ENCODE measurements around the gene TMEM106B.
"Not testable (repeated sequence)": the region's sequence is repeated elsewhere in the genome, so short reads cannot be mapped to it uniquely, and the experiment has no call there.

Gene TMEM106B

DNA sequence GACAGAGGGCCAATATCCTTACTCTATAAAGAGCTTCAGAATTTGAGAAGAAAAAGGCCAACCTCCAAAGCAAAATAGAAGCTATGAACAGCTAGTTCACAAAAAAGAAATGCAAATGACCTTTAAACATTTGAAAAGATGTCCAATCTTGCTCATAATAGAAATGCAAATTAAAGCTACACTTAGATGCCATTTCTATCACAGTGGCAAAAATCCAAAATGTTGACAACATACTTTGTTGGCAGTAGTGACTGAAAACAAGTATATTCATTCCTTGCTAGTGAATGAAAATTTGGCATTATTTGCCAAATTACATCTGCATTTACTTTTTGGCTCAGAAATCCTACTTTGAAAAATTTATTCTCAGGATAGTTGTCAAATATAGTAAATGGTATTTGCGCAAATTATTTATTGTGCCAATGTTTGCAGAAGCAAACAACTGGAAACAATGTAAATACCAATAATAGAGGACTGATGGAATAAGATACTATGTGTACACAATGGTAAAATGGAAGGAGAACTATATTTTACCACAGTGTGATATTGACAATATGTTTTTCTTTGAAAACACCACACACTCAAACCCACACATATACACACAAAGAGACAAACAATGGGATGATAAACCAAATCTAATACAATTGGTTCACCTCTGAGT lies 9.4 kb downstream of the TMEM106B start:
- H3K27ac ChIP-seq: no peak overlapping the region
- TF ChIP-seq ZFX (IDR thresholded peaks at IDR 0.05): no peak
- TF ChIP-seq, protein P1, sequence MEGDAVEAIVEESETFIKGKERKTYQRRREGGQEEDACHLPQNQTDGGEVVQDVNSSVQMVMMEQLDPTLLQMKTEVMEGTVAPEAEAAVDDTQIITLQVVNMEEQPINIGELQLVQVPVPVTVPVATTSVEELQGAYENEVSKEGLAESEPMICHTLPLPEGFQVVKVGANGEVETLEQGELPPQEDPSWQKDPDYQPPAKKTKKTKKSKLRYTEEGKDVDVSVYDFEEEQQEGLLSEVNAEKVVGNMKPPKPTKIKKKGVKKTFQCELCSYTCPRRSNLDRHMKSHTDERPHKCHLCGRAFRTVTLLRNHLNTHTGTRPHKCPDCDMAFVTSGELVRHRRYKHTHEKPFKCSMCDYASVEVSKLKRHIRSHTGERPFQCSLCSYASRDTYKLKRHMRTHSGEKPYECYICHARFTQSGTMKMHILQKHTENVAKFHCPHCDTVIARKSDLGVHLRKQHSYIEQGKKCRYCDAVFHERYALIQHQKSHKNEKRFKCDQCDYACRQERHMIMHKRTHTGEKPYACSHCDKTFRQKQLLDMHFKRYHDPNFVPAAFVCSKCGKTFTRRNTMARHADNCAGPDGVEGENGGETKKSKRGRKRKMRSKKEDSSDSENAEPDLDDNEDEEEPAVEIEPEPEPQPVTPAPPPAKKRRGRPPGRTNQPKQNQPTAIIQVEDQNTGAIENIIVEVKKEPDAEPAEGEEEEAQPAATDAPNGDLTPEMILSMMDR (conservative IDR thresholded peaks at IDR 0.05): no peak

DNA sequence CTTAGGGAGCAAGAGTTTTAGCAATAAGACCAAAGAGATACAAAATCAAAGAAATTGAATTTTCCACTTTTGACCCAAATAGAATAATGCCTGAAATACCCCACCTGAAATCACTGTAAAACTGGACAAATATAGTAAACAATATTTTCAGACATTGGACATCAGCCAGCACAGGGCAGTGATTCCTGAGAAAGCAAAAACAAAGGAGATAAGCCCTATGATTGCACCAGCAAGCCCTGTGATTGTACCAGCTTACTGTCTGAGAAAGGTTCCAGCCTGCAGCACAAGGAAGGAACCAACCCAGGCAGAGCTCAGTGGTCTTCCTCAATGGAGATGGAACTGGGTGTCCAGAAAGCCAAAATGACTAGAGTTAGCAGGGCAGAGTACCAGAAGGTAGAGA lies 10.3 kb downstream of the TMEM106B start:
- H3K27ac ChIP-seq: no peak overlapping the region
- TF ChIP-seq ZFX (IDR thresholded peaks at IDR 0.05): no peak
- TF ChIP-seq, protein P1 (conservative IDR thresholded peaks at IDR 0.05): no peak

DNA sequence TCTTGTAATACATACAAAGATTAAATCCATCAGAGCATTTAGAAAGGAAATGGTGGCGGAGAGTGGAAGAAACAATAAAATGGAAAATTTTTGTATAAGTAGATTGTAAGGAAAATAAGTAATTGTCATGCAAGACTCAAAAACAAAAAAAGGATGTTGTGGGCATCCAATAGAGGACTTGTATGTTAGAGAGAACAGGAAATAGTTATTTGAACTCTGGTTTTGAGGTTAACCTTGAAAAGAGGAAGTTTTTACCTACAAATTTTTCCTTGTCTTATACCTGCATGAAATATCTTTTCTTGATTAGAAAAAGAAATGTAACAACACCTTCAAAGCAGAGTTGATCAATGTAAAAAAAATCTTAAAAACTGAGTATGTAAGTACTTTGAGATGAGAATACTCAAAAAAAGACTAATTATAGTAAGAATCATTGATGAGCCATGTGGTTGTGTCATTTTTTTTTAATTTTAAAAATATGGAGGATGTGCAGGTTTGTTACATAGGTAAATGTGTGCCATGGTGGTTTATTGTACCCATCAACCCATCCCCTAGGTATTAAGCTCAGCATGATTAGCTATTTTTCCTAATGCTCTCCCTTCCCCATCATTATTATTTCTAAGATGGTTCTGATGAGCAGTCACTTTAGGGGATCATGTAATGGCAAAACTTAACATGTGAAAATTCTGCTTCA lies 11.9 kb downstream of the TMEM106B start:
- no peak for TF ChIP-seq ZFX (IDR thresholded peaks at IDR 0.05)
- TF ChIP-seq, protein P1 (conservative IDR thresholded peaks at IDR 0.05): no peak
- H3K27ac ChIP-seq: no peak overlapping the region

DNA sequence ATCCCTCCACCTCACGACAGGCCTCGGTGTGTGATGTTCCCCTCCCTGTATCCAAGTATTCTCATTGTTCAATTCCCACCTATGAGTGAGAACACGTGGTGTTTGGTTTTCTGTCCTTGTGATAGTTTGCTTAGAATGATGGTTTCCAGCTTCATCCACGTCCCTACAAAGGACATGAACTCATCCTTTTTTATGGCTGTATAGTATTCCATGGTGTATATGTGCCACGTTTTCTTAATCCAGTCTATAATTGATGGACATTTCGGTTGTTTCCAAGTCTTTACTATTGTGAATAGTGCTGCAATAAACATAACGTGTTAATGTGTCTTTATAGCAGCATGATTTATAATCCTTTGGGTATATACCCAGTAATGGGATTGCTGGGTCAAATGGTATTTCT lies 13.9 kb downstream of the TMEM106B start:
- not testable (repeated sequence) for H3K27ac ChIP-seq

DNA sequence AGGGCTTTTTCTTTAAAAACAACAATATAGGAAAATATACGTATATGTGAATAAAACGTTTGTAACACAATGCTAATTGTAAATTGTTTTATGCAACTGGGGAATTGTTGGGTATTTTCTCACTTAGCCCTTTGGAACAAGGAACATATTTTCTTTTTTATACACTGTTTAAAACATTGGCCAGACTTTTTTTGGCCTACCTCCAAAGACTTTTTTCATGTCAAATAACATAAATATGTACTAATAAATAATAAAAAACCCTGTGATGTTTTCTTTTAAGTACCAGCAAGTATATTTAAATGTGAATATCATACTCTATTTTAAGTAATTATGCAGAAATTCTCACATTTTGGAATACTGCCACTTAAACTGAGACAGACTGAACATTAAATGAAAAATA lies 15.7 kb downstream of the TMEM106B start:
- TF ChIP-seq ZFX (IDR thresholded peaks at IDR 0.05): no peak
- TF ChIP-seq, protein P1 (conservative IDR thresholded peaks at IDR 0.05): no peak
- no peak overlapping the region for H3K27ac ChIP-seq

DNA sequence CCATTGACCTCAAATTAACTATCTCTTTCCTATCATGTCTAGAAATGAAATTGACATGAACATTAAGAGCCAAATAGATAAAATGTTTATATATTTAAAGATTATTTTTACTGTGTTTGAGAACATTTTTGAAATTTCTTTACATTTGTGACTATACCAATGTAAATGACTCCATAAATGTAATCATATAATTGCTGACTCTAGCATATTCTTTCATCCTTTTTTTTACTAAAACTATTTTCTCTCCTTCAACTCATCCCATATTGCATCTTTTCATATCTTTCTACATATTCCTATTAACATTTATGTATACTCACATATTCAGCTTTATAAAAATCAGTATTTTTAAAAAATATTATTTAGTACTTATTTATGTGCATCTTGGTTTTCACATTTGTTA lies 16.9 kb downstream of the TMEM106B start:
- TF ChIP-seq ZFX (IDR thresholded peaks at IDR 0.05): no peak
- TF ChIP-seq, protein P1 (conservative IDR thresholded peaks at IDR 0.05): no peak
- H3K27ac ChIP-seq: no peak overlapping the region

DNA sequence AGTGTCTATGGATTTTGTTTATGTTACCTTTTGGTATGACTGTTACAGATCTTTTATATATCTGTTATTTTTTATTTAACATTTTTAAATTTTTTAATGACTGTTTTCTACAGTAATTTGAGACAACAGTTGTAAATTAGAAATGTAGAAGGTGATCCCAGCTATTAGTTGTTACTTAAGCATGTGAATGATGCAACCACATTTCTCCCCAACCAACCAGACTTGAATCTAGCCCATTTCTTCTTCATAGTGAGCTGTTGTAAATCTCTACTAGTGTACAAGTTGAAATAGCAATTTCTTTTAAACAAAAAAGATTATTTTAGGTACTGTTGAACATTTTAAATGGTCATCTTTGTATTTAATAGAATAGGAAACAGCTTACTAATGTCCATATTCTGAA lies 18.0 kb downstream of the TMEM106B start:
- TF ChIP-seq, protein P1 (conservative IDR thresholded peaks at IDR 0.05): no peak
- no peak for TF ChIP-seq ZFX (IDR thresholded peaks at IDR 0.05)

DNA sequence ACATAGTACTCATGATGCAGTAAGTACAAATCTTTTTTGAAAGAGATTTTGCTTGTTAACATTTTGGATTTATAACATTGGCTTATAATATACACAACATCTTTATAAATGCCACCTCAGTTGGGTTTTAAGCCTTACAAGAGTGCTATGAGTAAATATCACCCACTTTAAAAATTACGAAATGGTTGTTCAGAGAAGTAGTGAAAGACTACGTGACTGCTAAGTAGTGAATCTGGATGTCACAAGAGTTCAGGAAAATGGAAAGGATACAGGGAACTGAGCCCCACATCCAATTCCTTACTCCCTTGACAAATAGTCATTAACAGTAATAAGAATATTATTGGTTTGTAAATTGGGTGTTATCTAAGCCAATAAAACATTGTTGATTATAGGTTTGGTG lies 20.0 kb downstream of the TMEM106B start:
- TF ChIP-seq, protein P1 (conservative IDR thresholded peaks at IDR 0.05): no peak
- TF ChIP-seq ZFX (IDR thresholded peaks at IDR 0.05): no peak
- H3K27ac ChIP-seq: no peak overlapping the region

More for the DNA sequence above, 18.0 kb downstream of the TMEM106B start:
- H3K27ac ChIP-seq: no peak overlapping the region

All from C4-2B (cell line).